AG09309 (cell line): ENCODE results near the gene PCDHGA12.
"Not testable (repeated sequence)": the region's sequence is repeated elsewhere in the genome, so short reads cannot be mapped to it uniquely, and the experiment has no call there.

Source experiments
- DNase-seq: peaks from one replicate; pipeline ENCODE4 v3.0.0-alpha.2; 2010; ENCODE audit warnings: low read depth
- H3K4me3 ChIP-seq: 2 replicates; pipeline ENCODE4 v1.5.1; 2011; ENCODE audit warnings: mild to moderate bottlenecking, low read depth, low read length, moderate library complexity; ENCODE audit not compliant: control insufficient read depth
- TF ChIP-seq, protein P1 (sequence below): IDR thresholded peaks from 2 replicates; pipeline ENCODE4 v1.5.1; 2011; ENCODE audit warnings: mild to moderate bottlenecking, low read depth, low read length, inconsistent platforms; ENCODE audit not compliant: insufficient read depth, control insufficient read depth; ENCODE audit errors: missing control alignments

The PCDHGA12 gene

DNA sequence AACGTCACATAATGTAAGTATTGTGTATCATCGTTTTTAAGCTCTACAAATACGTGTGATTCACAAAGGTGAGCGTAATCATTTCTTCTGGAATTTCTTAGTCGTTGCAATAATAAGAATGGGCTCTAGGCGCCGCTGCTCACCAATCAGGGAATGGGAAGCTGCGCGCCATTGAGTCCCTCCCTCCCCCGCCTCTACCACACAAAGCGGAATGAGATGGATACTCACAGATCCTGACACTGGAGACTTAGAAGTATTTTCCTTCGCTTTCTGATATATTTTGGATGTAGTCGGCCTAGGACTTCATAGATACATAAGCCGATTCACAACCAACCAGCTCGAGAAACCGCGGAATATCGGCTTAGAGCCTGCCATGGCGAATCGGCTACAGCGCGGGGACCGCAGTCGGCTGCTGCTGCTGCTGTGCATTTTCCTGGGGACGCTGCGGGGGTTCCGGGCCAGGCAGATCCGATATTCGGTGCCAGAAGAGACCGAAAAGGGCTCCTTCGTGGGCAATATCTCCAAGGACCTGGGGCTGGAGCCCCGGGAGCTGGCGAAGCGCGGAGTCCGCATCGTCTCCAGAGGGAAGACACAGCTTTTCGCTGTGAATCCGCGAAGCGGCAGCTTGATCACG lies 9.3 kb upstream of the PCDHGA12 start, which contains the start of gene PCDHGA11:
Gene PCDHGA11 (plus strand): TSS at position 197 of the 634 bp plus-strand sequence. CDS start 177 bp downstream, at position 374.
- DNase-seq = no peak
- peak within 1 kb of the TSS; percentile 20 for H3K4me3 ChIP-seq
- TF ChIP-seq, protein P1, sequence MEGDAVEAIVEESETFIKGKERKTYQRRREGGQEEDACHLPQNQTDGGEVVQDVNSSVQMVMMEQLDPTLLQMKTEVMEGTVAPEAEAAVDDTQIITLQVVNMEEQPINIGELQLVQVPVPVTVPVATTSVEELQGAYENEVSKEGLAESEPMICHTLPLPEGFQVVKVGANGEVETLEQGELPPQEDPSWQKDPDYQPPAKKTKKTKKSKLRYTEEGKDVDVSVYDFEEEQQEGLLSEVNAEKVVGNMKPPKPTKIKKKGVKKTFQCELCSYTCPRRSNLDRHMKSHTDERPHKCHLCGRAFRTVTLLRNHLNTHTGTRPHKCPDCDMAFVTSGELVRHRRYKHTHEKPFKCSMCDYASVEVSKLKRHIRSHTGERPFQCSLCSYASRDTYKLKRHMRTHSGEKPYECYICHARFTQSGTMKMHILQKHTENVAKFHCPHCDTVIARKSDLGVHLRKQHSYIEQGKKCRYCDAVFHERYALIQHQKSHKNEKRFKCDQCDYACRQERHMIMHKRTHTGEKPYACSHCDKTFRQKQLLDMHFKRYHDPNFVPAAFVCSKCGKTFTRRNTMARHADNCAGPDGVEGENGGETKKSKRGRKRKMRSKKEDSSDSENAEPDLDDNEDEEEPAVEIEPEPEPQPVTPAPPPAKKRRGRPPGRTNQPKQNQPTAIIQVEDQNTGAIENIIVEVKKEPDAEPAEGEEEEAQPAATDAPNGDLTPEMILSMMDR = peak; percentile 52

DNA sequence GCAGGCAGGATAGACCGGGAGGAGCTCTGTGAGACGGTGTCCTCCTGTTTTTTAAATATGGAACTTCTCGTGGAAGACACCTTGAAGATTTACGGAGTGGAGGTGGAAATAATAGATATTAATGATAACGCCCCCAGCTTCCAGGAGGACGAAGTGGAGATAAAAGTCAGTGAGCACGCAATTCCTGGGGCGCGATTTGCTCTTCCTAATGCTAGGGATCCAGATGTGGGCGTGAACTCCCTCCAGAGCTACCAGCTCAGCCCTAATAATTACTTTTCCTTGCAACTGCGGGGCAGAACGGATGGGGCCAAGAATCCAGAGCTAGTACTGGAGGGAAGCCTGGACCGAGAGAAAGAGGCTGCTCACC lies 8.8 kb upstream of the PCDHGA12 start:
- no peak for DNase-seq
- peak overlapping the region; percentile 20; the same call in 1 of the 2 replicates for H3K4me3 ChIP-seq
- TF ChIP-seq, protein P1 = no peak

DNA sequence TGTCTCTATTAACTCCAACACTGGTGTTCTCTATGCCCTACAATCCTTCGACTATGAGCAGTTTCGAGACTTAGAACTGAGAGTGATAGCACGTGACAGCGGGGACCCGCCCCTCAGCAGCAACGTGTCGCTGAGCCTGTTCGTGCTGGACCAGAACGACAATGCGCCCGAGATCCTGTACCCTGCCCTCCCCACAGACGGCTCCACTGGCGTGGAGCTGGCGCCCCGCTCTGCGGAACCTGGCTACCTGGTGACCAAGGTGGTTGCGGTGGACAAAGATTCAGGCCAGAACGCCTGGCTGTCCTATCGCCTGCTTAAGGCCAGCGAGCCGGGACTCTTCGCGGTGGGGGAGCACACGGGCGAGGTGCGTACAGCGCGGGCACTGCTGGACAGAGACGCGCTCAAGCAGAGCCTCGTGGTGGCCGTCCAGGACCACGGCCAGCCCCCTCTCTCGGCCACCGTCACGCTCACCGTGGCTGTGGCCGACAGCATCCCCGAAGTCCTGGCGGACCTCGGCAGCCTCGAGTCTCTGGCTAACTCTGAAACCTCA lies 7.5 kb upstream of the PCDHGA12 start:
- DNase-seq = no peak
- H3K4me3 ChIP-seq = no peak overlapping the region
- TF ChIP-seq, protein P1 = no peak

DNA sequence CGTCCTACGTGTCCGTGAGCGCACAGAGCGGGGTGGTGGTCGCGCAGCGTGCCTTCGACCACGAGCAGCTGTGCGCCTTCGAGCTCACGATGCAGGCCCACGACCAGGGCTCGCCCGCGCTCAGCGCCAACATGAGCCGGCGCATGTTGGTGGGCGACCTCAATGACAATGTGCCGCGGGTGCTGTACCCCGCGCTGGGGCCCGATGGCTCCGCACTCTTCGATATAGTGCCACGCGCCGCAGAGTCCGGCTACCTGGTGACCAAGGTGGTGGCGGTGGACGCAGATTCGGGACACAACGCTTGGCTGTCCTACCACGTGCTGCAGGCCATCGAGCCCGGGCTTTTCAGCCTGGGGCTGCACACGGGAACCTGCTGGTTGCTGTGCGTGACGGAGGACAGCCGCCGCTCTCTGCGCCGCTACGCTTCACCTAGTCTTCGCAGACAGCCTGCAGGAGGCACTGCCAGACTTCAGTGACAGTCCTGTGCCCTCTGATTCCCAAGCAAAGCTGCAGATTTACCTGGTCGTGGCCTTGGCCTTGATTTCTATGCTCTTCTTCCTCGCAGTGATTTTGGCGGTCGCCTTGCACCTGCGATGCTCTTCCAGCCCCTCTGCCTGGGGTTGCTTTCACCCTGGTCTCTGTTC lies 2.4 kb upstream of the PCDHGA12 start:
- H3K4me3 ChIP-seq = no peak overlapping the region
- TF ChIP-seq, protein P1 = no peak
- no peak for DNase-seq

DNA sequence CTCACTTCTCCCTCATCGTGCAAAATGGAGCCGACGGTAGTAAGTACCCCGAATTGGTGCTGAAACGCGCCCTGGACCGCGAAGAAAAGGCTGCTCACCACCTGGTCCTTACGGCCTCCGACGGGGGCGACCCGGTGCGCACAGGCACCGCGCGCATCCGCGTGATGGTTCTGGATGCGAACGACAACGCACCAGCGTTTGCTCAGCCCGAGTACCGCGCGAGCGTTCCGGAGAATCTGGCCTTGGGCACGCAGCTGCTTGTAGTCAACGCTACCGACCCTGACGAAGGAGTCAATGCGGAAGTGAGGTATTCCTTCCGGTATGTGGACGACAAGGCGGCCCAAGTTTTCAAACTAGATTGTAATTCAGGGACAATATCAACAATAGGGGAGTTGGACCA lies 979 bp downstream of the PCDHGA12 start:
- TF ChIP-seq, protein P1 = no peak
- H3K4me3 ChIP-seq = peak overlapping the region; percentile 56
- no peak for DNase-seq

DNA sequence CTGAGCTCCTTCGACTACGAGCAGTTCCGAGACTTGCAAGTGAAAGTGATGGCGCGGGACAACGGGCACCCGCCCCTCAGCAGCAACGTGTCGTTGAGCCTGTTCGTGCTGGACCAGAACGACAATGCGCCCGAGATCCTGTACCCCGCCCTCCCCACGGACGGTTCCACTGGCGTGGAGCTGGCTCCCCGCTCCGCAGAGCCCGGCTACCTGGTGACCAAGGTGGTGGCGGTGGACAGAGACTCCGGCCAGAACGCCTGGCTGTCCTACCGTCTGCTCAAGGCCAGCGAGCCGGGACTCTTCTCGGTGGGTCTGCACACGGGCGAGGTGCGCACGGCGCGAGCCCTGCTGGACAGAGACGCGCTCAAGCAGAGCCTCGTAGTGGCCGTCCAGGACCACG lies 2.0 kb downstream of the PCDHGA12 start:
- DNase-seq, H3K4me3 ChIP-seq: not testable (repeated sequence)

DNA sequence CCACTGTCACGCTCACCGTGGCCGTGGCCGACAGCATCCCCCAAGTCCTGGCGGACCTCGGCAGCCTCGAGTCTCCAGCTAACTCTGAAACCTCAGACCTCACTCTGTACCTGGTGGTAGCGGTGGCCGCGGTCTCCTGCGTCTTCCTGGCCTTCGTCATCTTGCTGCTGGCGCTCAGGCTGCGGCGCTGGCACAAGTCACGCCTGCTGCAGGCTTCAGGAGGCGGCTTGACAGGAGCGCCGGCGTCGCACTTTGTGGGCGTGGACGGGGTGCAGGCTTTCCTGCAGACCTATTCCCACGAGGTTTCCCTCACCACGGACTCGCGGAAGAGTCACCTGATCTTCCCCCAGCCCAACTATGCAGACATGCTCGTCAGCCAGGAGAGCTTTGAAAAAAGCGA lies 2.4 kb downstream of the PCDHGA12 start:
- not testable (repeated sequence) for DNase-seq, H3K4me3 ChIP-seq
